ENCODE measurements around the gene RANBP1.
"Not testable (repeated sequence)": the region's sequence is repeated elsewhere in the genome, so short reads cannot be mapped to it uniquely, and the experiment has no call there.

RANBP1 gene

DNA sequence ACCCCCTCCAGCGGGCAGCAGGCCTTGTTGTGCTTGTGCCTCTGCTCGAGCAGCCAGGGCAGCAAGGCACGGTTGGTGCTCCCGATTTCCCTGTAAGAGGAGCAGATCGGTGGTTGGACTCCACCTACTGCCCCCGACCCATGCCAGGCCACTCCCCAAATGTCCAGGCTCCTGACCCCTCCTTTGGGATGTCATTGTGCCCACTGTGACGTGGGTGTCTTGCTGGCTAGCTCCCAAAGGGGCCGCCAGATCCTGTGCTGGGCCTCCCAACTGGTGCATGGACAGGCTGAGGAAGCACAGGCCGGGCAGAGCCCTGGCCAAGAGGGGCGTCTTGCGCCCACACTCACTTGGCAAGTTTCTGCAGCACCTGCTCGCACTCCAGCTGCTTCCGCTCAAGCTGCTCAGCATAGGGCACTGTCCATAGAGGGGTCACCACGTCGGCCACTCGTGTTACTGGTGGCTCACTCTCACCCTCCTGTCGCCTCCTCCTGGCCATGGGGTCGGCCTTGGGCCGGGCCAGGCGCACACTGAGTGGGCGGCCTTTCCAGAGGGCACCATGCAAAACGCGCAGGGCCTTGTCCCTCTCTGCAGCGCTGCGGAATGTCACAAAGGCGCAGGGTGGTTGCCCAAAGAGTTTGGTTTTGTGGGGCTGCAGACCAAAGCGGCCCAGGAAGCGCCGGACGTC, at the start of gene RANBP1:
Gene RANBP1, plus strand, starts transcription at position 414 of the 685 bp plus-strand sequence. Its CDS starts 81 bp downstream, at position 495.
- DNase-seq (ENCODE audit: low read depth): no peak

DNA sequence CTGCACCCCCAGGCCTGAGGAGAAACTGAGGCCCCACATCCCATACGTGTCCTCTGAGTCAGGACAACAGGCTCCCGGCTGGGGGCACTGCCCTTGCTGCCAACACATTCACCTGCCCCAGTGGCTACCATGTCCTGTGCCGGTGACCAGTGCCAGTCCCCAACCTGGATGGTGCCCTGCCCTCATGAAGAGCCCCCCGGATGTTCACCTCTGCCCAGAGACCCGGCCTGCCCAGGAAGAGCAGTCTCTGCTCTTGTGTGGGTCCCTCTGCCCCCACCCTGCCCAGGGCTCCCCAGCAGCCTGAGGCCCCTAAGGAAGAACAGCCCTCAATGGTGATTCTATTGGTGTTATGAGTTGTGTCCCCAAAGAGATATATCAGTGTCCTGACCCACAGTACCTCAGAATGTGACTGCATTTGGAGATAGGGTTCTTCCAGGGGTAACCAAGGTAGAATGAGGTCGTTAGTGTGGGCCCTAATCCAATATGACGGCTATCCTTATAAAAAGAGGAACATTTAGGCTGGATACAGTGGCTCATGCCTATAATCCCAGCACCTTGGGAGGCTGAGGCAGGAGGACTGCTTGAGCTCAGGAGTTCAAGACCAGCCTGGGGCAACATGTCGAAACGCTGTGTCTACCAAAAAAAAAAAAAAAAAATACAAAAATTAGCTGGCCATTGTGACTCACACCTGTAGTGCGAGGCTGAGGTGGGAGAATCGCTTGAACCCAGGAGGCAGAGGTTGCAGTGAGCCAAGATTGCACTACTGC, 49.1 kb upstream of the RANBP1 start:
- DNase-seq (ENCODE audit: low read depth): no peak

DNA sequence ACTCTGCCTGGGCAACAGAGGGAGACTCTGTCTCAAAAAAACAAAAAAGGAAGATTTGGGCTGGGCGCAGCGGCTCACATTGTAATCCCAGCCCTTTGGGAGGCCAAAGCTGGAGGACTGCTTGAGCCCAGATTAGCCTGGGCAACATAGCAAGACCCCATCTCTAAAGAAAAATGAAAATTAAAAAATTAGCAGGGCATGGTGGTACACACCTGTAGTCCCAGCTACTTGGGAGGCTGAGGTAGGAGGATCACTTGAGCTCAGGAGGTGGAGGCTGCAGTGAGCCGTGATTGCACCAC, 48.6 kb upstream of the RANBP1 start:
- DNase-seq (ENCODE audit: low read depth): not testable (repeated sequence)

DNA sequence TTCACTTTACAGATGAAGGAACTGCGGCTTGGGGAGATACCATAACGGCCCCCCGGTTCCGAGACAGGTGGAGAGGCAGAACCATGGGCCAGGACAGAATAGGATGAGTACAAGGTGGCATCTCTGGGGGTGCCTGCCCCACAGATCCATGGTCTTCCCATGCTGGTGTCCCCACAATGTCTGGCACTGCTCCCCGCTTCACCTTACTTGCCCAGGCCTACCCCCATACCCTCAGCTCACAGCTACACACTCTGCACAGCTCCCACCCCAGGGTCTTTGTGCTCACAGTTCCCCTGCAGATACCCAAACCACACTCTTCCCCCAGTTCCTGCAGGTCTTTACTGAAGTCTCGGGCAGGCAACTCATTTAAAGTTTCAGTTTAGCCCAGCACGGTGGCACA, 47.3 kb upstream of the RANBP1 start:
- DNase-seq (ENCODE audit: low read depth): no peak

DNA sequence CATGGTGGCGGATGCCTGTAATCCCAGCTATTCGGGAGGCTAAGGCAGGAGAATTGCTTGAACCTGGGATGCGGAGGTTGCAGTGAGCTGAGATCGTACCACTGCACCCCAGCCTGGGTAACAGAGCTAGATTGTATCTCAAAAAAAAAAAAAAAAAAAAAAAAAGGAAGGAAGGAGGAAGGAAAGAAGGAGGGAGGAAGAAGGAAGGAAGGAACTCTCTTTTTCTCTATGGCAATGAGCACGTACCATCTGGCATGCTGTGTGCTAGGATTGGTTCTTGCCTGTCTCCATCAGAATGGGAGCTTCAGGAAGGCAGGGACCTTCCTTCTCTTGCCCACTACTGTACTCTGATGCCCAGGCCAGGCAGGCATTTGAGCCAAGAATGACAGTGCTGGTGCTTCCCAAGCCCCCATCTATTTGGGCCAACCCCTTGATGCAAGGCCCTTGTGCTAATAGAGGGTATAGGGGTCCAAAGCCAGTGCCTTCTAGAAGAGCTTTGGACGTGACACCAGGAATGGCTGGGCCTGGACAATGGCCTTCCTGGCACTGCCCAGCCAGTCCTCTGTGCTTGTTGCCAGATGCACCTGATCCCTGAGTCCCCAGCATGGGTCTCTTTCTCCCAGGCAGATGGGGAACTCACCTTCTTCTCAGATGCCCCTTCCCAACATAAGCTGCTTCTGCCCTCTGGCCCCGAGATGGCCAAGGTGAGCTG, 46.4 kb upstream of the RANBP1 start:
- no peak for DNase-seq (ENCODE audit: low read depth)

DNA sequence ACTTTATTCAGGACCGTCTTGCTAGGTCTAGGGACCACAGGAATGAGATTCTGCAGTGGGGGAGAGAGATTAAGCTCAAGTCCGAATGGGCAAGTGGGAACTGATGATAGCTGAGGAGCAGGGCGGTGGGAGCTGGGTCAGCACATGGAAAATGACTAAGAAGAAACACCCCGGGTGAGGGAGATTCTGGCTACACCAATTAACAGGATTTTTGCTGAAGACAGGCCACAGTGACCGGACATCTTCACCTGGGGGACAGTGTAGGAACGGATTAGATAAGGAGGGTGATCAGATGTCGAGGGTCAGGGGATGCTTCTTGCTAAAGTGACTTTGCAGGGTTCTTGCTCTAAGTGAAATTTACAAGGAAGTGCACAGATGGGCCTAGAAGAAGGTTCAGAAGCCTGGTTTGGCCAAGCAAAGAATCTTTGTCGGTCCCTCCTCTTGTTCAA, 44.4 kb upstream of the RANBP1 start:
- no peak for DNase-seq (ENCODE audit: low read depth)

DNA sequence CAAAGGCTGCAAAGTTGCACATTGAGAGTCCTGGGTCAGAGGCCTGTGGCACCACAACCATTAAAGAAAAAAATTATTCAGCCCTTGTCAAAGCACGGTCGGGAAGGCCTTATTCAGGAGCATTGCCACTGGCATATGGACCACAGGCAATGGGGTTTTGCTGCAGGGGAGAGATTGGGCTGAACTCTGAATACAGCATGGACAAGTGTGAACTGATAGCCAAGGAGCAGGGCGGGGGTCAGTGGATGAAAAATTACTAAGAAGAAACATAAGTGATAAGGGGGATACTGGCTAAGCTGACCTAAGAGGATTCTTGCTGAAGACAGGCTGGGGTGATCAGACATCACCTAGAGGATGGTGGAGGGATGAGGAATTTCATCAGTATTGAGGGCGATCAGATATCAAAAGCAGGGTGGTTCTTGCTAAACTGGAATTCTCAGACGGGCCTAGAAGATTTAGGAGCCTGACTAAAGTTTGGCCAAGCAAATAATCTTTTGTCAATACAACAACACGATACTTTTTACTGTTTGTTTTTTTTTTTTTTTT, 39.2 kb upstream of the RANBP1 start:
- DNase-seq (ENCODE audit: low read depth): no peak

DNA sequence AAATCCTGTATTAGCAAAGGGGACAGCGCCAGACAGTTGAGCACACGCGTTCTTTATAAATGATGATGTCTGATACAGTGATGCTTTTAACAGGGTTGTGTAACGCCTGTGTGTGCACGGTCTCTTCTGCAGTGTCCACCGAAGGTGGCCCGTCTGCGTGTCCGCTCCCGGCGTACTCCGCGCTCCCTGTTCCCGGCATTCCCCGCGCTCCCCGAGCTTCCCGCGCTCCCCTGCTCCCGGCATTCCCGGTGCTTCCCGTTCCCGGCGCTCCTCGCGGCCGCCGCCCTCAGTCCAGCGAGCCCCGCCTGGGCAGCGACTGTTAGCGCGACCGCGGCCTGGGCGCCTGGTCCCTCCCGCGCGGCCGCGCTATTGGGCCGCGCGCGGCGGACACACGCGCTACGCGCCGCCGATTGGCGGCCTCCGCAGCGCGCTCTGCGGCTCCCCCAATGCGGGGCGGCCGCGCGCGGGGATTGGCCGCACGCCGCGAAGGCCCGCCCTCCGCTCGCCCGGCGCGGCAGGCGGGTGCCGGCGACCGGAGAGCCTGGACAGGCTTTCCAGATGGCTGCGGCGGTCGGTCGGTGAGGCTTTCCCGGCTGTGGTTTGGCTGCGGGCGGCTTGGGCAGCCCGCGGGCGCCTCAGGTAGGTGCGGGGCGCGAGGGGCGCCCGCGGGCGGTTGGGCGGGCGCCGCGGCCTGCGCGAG, 36.0 kb upstream of the RANBP1 start, which contains the start of gene DGCR8:
Gene DGCR8, plus strand, starts transcription at position 497 of the 700 bp plus-strand sequence. CDS start 5,723 bp downstream, outside the sequence.
- DNase-seq (ENCODE audit: low read depth): no peak

DNA sequence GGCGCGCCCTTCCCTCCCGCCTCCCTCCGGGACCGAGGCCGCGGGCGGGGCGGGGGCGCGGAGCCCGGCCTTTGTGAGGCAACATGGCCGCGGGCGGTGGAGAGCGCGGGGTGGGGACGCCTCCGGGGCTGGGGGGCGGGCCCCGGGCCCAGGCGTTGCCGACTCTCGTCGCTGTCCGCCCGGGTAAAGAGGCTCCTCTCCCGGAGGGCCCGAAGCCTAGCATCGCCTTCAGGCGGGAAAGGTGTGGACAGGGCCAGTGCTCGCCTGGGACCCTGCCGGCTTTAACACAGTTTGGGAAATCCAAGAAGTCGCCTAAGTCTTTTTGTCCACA, 35.5 kb upstream of the RANBP1 start:
- DNase-seq (ENCODE audit: low read depth): peak; percentile 30

DNA sequence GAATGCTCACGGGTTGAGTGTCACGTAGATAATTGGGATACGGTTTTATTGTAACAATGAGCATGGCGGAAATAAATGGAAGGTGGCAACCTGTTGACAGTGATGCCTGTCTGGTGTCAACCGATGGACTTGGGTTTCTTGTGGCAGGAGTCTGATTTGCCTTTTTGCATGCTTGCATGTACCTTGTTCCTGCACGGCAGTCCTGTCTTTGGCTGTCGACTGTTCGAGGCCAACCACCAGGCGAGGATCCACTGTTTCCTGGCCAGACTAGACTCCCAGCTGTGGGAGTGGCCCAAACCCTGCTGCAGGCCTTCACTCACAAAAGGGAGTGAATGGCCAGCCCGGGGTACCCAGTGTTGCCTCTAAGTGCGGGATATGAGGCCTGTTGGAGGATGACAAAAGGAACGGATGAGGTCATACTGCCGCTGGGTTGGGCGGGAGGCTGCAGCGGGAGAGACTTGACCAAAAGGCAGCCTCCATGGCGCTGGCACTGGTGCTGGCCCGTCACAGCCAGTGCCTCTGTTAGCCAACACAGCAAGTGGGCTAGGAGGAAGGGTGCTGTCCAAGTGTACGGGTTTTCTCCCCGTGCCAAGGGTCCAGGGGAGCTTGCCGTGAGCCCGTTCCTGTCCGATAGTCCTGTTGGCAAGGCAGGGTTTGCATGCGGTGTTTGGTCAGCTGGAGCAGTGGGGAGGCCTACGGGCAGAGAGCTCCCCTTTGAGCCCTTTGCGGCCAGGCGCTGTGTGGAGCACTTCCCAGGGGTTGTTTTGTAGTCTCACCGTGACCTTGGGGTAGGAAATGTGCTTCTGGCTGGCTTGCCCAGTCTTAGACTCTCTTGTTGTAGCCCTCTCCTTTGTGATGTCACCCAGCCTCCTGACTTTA, 34.9 kb upstream of the RANBP1 start:
- no peak for DNase-seq (ENCODE audit: low read depth)

DNA sequence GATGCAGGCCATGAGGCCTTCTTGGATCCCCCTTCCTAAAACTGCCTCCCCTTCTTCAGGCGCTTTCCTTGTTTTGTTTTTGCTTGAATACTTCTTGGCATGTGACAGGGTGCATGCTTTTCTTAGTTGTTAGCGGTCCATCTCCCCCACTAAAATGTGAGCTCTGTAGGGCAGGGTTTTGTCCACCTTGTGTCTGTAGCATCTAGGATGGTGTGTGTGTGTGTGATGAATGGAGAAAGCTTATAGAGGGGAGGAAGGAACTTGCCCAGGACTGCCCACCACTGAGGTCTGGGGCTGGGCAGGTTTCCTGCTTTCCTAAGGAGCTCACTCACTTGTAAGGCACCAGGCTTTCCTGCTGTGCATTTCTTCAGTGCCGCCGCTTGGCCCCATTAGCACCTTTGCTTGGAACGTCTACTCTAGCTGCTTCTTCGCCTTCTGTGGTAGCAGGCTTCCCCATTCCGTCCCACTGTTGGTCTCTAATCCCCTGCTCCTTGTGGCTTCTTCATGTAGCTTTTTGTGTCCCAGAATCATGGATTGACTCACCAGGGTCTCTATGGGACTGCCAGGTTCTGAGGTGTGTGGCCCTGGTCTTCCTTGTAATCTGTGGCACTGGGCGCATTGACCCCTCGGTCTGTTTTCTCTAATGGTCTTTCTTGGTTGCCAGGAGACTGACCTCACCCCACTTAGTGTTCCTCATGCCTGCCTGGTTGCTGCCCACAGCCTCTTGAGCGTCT, 32.6 kb upstream of the RANBP1 start:
- DNase-seq (ENCODE audit: low read depth): no peak

DNA sequence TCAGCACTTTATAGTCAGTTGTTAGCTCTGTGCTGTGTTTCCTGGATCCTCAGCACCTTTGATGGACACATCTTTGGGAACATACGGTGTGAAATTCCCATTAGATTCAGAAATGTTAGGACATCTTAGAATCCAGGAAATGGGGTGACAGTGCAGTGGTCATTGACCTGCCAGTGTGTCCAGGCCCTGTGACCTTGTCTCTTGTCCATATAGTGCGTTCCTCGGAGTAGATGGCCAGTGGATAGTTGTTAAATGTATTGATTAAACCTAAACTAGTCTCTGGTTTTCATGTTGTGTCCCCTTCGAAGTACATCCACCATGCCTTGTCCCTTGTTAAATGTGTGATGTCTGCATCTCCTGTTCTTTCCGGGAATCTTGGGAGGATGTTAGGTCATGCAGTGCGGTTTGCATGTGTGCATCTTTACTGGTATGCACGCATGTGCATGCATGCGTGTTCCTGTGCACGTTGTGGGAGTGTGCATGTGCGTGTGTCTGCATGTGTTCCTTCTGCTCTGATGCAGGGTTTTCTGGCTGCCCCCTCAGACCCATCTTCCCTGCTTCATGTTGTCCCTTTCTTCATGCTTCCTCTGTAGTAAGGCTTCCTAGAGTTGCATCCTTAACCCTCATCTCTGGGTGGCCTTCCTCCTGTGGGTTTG, 31.9 kb upstream of the RANBP1 start:
- no peak for DNase-seq (ENCODE audit: low read depth)

DNA sequence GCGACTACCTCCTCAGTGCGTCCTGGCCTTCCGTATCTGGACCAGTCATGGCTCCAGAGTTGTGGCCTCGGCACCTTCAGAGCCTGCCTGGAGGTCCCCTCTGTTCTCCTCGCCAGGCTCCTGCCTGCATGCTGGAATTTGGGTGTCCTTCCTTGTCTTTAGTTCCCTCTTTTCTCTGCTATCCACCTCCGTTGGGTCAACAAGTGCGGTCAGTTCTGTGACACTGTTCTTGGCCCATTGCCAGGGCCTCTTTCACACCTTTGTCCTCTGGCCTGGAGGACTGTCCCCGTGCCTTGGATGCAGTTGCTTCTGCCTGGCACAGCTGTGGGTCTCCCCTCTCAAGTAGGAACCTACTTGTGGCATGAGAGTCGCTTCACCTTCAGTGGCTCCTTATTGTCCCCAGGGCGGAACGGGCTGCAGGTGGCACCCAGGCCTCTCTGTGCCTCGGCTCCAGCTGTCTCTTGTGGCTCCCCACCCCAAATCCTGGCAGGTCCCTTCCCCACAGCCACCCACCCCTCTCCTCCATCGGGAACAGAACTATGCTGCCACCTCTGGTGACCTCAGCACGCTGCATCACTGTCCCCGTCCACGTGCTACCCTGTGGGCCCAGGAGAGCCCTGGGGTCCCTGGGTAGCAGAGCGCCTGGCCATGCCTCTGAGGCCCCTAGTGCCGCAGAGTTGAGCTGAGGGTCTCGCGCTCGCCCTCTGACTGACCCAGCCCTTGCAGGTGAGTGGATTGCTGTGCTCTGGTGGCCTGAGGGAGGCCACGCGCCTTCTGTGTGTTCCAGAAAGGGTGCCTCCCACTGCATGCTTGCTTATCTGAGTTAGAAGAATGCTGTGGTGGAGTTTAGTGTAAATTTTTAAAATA, 31.1 kb upstream of the RANBP1 start:
- no peak for DNase-seq (ENCODE audit: low read depth)

DNA sequence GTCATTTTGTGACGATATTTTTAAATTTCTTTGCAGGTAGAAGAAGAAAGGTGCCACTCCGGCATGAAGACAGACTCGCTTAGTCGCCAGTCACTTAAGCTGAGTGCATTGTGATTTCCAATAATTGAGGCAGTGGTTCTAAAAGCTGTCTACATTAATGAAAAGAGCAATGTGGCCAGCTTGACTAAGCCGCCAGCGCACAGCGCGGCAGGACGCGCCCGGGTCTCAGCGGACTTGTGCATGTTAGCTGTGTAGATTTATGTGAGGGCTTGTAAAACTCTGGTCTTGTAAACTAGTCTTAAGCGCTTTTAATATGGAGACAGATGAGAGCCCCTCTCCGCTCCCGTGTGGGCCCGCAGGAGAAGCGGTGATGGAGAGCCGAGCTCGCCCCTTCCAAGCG, 30.3 kb upstream of the RANBP1 start:
- no peak for DNase-seq (ENCODE audit: low read depth)

DNA sequence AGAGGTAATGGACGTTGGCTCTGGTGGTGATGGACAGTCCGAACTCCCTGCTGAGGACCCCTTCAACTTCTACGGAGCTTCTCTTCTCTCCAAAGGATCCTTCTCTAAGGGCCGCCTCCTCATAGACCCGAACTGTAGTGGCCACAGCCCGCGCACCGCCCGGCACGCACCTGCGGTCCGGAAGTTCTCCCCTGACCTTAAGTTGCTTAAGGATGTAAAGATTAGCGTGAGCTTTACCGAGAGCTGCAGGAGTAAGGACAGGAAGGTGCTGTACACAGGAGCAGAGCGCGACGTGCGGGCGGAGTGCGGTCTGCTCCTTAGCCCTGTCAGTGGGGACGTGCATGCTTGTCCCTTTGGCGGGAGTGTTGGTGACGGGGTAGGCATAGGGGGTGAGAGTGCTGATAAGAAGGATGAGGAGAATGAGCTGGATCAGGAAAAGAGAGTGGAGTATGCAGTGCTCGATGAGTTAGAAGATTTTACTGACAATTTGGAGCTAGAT, 29.8 kb upstream of the RANBP1 start:
- DNase-seq (ENCODE audit: low read depth): no peak

DNA sequence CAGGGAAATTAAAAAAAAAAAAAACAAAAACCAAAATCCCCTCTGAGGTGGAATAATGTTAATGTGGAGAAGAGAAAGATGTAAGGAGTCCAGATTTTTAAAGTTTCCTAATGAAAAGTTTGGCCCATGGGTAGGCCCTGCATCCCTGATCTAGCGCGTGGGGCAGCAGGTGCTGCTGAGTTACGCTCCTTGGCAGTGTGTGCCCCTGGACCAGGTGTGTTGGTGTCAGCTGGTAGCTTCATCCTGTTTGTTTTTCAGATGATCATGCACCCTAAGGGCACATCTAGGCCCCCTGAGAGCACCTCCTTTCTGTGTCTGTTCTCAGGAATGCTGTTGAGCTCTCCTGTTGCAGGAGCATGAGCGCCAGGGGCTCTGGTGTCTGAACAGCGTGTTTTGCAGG, 29.1 kb upstream of the RANBP1 start:
- DNase-seq (ENCODE audit: low read depth): no peak

DNA sequence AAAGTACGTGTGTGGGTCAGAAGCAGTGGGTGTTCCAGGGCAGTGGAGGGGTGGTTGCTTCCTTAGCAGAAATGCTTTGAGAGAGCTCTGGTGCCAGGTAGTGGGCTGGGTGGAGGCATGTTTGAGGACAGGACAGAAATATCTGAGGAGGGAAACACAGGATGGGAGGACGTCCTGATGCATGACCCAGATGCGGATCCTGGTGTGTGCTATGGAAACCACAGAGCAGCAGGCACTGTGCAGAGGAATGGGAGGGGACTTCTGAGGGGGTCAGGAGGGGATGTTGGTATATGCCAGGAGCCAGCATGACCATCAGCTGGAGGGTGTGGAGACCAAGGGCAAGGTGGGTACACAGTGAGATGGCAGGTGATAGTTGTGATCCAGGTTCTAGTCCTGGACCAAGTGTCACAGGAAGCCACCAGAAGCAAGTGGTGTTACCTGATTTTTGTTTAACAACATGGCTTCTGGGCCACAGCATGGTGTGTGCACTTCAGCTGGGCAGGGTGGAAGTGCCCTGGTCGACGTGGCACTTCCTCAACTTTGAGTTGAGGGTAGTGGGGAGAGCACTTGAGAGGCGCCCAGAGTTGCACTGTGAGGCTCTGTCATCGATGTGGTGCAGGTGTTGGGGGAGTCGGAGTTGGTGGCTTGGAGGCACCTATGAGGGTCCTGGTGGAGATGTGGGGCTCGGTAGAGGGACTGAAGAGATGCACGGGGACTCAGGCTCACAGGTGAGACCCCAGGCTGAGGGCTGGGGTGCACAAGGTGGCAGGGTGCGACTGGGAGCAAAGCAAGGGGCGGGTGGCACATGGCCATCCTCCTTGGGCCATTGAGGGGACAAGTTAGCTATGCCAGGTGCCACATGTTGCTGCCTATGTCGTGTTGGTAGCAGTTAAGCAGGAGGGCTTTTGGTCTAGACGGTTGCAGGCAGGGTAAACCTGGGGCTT, 28.3 kb upstream of the RANBP1 start:
- no peak for DNase-seq (ENCODE audit: low read depth)

DNA sequence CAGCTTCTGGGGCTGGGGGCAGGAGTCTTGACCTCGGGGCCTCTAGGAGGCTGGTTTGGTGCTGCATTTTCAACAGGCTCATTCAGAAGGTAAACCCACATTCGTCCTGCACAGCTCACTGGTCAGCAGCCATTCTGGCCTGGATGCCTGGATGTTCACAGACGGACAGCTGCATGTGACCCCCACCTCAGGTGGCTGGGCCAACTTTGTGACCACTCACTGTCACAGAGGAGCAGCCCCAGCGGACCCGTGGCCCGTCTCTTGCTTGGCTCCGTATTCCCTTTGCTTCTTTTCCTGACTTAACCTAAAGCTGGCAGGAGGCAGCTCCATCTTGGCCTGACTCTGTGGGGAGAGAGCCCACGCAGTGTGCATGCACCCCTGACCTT, 27.6 kb upstream of the RANBP1 start:
- DNase-seq (ENCODE audit: low read depth): no peak

Measured in stimulated activated CD8-positive, alpha-beta memory T cell treated with anti-CD3 and anti-CD28 coated beads, Interleukin-7, amount 100 ng/mL, for 24 hours (primary cell).